NCI-H446 treated with DMSO at 0.1 percent for 48 hours (cell line): Measurements from ENCODE around the gene PTPRN2.

Experiments
- DNase-seq: peaks from one replicate; lab custom pipeline; 2025; lab: John Stamatoyannopoulos, UW

Gene PTPRN2

GRCh38 chr7:157816086-157816485, 771.5 kb downstream of the PTPRN2 start:
- DNase-seq = no peak

GRCh38 chr7:157815706-157816022, 772.0 kb downstream of the PTPRN2 start:
- DNase-seq = no peak

- DNase-seq = no peak
These were observed 772.5 kb downstream of the PTPRN2 start for GRCh38 chr7:157814931-157815705.

GRCh38 chr7:157813741-157814661, 773.6 kb downstream of the PTPRN2 start:
- DNase-seq = no peak

- DNase-seq = no peak
These were observed 774.6 kb downstream of the PTPRN2 start for GRCh38 chr7:157813053-157813452.

GRCh38 chr7:157811946-157812345, 775.7 kb downstream of the PTPRN2 start:
- DNase-seq = no peak

- DNase-seq = no peak
These were observed 777.5 kb downstream of the PTPRN2 start for GRCh38 chr7:157809863-157810851.

GRCh38 chr7:157809154-157809862, 778.3 kb downstream of the PTPRN2 start:
- no peak for DNase-seq

- no peak for DNase-seq
These were observed 779.6 kb downstream of the PTPRN2 start for GRCh38 chr7:157808042-157808441.

GRCh38 chr7:157807510-157807909, 780.1 kb downstream of the PTPRN2 start:
- DNase-seq = no peak

- DNase-seq = no peak
These were observed 780.9 kb downstream of the PTPRN2 start for GRCh38 chr7:157806711-157807110.

- DNase-seq = no peak
These were observed 781.9 kb downstream of the PTPRN2 start for GRCh38 chr7:157805713-157806112.

GRCh38 chr7:157803906-157804305, 783.7 kb downstream of the PTPRN2 start:
- DNase-seq = no peak

GRCh38 chr7:157801971-157802675, 785.5 kb downstream of the PTPRN2 start:
- no peak for DNase-seq

GRCh38 chr7:157801113-157801512, 786.5 kb downstream of the PTPRN2 start:
- no peak for DNase-seq

GRCh38 chr7:157800281-157800680, 787.3 kb downstream of the PTPRN2 start:
- DNase-seq = no peak

GRCh38 chr7:157799076-157799685, 788.4 kb downstream of the PTPRN2 start:
- no peak for DNase-seq

- no peak for DNase-seq
These were observed 790.3 kb downstream of the PTPRN2 start for GRCh38 chr7:157797361-157797760.

- DNase-seq = no peak
These were observed 790.8 kb downstream of the PTPRN2 start for GRCh38 chr7:157796846-157797245.

GRCh38 chr7:157795643-157796042, 792.0 kb downstream of the PTPRN2 start:
- no peak for DNase-seq
